Measurements from ENCODE around the gene MYO7B. TPM values are rescaled to one million over a fixed set of nuclear protein-coding genes. Genes with fewer than 3 reads are reported as not detected.

Gene MYO7B
- total RNA-seq, 4 donors from 2014 or later, result 0.12 to 1.3 (median 0.42) TPM

GRCh38 chr2:127614246-127614645 is 78.8 kb downstream of the MYO7B start:
- ATAC-seq (ENCODE audit: low FRiP score) (no peak), DNase-seq (ENCODE audit: low spot score) (no peak)
- TF ChIP-seq, protein P1, sequence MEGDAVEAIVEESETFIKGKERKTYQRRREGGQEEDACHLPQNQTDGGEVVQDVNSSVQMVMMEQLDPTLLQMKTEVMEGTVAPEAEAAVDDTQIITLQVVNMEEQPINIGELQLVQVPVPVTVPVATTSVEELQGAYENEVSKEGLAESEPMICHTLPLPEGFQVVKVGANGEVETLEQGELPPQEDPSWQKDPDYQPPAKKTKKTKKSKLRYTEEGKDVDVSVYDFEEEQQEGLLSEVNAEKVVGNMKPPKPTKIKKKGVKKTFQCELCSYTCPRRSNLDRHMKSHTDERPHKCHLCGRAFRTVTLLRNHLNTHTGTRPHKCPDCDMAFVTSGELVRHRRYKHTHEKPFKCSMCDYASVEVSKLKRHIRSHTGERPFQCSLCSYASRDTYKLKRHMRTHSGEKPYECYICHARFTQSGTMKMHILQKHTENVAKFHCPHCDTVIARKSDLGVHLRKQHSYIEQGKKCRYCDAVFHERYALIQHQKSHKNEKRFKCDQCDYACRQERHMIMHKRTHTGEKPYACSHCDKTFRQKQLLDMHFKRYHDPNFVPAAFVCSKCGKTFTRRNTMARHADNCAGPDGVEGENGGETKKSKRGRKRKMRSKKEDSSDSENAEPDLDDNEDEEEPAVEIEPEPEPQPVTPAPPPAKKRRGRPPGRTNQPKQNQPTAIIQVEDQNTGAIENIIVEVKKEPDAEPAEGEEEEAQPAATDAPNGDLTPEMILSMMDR (IDR thresholded peaks at IDR 0.05), result no peak

DNA sequence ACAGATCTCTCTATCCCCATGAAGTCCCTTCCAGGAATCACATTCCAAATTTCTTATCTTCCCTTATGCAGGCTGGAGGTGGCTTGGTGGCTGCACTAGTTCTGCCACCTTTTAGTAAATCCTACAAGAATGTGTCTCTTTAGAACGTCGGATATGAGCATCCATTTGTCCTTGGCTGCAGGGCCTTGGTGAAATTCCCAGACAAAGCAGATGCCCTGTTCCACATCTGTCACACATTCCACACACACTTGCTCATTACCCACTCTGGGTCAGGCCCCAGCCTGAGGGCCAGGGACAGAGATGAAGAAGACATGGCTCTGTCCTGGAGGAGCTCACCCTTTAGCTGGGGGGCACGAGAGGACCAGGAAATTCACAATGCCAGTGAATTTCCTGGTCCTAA is 79.2 kb downstream of the MYO7B start:
- no peak for ATAC-seq (ENCODE audit: low FRiP score)
- TF ChIP-seq, protein P1 (IDR thresholded peaks at IDR 0.05), result no peak

GRCh38 chr2:127615511-127616166 is 80.2 kb downstream of the MYO7B start:
- ATAC-seq (ENCODE audit: low FRiP score) (no peak), DNase-seq (ENCODE audit: low spot score) (no peak)
- TF ChIP-seq, protein P1 (IDR thresholded peaks at IDR 0.05), result no peak

More for the DNA sequence above, 79.2 kb downstream of the MYO7B start:
- DNase-seq (ENCODE audit: low spot score), result no peak

DNA sequence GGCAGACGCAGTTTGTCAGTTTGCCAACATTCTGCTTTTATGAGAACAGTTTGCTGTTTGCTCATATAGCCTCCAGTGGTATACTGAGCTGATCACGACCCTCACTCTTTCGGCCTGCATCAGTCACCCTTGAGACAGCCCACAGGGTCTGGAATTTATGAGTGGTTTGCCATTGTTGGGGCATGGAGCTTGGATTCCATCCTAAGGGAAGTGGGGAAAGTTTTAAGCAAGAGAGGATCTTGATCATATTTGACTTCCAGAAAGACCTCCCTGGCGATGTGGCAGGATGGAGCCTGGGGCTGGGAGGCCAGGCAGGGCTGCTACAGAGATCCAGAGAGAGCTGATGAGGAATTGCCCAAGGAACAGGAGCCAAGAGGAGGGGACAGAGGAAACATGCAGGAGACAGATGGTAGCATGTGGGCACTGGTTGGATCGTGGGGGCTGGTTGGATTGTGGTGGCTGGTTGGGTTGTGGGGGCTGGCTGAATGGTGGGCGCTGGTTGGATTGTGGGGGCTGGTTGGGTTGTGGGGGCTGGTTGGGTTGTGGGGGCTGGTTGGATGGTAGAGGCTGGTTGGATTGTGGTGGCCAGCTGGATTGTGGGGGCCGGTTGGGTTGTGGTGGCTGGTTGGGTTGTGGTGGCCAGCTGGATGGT is 83.2 kb downstream of the MYO7B start:
- TF ChIP-seq, protein P1 (IDR thresholded peaks at IDR 0.05), result no peak
- ATAC-seq (ENCODE audit: low FRiP score) (no peak), DNase-seq (ENCODE audit: low spot score) (no peak)

DNA sequence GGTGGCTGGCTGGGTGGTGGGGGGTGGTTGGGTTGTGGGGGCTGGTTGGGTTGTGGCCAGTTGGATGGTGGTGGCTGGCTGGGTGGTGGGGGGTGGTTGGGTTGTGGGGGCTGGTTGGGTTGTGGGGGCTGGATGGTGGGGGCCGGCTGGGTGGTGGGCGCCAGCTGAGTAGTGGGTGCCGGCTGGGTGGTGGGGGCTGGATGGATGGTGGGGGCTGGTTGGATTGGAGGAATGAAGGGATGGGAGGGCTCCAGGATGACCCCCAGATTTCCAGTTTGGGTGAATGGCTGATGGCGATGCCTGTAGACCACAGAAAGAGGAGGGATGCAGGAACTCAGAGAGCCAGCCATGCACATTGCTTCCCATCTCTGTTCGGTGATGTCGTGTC is 83.7 kb downstream of the MYO7B start:
- TF ChIP-seq, protein P1 (IDR thresholded peaks at IDR 0.05), result no peak
- DNase-seq (ENCODE audit: low spot score) (no peak), ATAC-seq (ENCODE audit: low FRiP score) (no peak)

GRCh38 chr2:127619877-127620705 is 84.6 kb downstream of the MYO7B start:
- DNase-seq (ENCODE audit: low spot score) (no peak), ATAC-seq (ENCODE audit: low FRiP score) (no peak)
- TF ChIP-seq, protein P1 (IDR thresholded peaks at IDR 0.05), result no peak

Data from omental fat pad (tissue), 4 donors.